ENCODE measurements around the gene ARPC1B. TPM values are rescaled to one million over a fixed set of nuclear protein-coding genes. Genes with fewer than 3 reads are reported as not detected.

ARPC1B gene
- total and polyA plus RNA-seq, 9 of the 15 experiments (the other 6 are each of a cell fraction or from before 2014, with no cell fraction given) = 6.7 to 357 (median 211) TPM

DNA sequence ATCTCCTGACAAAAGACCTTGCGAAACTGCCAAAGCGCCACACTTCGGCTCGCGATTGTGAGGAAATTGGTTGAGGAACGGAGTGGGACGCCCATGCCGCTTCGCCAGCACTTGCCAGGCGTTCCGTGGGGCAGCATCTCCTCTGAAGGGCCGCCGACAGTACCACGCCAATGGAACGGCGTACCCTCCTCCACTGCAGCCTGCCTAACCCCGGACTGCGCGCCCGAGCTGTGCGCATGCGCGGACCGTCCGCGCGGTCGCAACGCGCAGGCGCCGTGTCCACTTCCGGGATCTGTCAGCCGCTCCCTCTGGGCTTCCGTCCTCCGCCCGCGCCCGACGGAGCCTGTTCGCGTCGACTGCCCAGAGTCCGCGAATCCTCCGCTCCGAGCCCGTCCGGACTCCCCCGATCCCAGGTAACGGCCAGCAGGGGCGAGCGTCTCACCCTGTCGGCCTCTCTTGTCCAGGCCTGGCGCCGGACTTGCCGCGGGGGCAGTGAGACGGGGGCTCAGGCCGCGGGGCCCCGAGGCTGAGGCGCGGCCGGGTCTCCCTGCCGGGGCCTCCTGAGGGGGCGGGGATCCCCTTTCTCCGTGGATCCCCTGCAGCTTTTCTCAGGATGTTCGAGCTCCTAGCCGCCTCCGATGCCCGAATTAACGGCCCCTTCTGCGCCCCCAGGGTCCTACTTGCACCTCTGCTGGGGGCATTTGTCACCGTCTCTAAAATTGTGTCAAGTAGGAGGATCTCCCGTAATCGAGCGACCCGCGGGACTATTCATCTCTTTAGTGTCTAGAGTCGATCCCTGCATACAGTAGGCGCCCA lies 48.7 kb upstream of the ARPC1B start, which contains the start of gene ARPC1A (continued):
- TF ChIP-seq, protein P1, sequence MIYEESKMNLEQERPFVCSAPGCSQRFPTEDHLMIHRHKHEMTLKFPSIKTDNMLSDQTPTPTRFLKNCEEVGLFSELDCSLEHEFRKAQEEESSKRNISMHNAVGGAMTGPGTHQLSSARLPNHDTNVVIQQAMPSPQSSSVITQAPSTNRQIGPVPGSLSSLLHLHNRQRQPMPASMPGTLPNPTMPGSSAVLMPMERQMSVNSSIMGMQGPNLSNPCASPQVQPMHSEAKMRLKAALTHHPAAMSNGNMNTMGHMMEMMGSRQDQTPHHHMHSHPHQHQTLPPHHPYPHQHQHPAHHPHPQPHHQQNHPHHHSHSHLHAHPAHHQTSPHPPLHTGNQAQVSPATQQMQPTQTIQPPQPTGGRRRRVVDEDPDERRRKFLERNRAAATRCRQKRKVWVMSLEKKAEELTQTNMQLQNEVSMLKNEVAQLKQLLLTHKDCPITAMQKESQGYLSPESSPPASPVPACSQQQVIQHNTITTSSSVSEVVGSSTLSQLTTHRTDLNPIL (CRISPR knock-in tag; IDR thresholded peaks at IDR 0.05) = no peak
- TF ChIP-seq STAT5A (IDR thresholded peaks at IDR 0.05; ENCODE audit: borderline replicate concordance, low read length) (peak; percentile 14; the same call in 1 of the 2 replicates), ZNF3 (CRISPR knock-in tag; IDR thresholded peaks at IDR 0.05) (no peak), NCOA1 (IDR thresholded peaks at IDR 0.05; ENCODE audit: low read depth) (no peak), SRF (CRISPR knock-in tag; IDR thresholded peaks at IDR 0.05) (no peak), ZNF124 (CRISPR knock-in tag; IDR thresholded peaks at IDR 0.05) (no peak), ZFP36 (IDR thresholded peaks at IDR 0.05; ENCODE audit: low read depth, low read length, partially characterized antibody) (peak; percentile 28), GTF2F1 (IDR thresholded peaks at IDR 0.05; ENCODE audit: low read depth, low read length) (peak; percentile 44; the same call in 1 of the 2 replicates), ZNF146 (CRISPR knock-in tag; IDR thresholded peaks at IDR 0.05; ENCODE audit: unreplicated experiment) (no peak), ZBTB8A (IDR thresholded peaks at IDR 0.05; ENCODE audit: partially characterized antibody) (no peak), FUS (optimal IDR thresholded peaks at IDR 0.05; ENCODE audit: low read depth, low read length) (no peak), ZNF408 (CRISPR knock-in tag; IDR thresholded peaks at IDR 0.05; ENCODE audit: low read depth) (no peak)
- TF ChIP-seq, protein P2, sequence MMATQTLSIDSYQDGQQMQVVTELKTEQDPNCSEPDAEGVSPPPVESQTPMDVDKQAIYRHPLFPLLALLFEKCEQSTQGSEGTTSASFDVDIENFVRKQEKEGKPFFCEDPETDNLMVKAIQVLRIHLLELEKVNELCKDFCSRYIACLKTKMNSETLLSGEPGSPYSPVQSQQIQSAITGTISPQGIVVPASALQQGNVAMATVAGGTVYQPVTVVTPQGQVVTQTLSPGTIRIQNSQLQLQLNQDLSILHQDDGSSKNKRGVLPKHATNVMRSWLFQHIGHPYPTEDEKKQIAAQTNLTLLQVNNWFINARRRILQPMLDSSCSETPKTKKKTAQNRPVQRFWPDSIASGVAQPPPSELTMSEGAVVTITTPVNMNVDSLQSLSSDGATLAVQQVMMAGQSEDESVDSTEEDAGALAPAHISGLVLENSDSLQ (IDR thresholded peaks at IDR 0.05) = peak; percentile 76
- TF ChIP-seq, protein P3, sequence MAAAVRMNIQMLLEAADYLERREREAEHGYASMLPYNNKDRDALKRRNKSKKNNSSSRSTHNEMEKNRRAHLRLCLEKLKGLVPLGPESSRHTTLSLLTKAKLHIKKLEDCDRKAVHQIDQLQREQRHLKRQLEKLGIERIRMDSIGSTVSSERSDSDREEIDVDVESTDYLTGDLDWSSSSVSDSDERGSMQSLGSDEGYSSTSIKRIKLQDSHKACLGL (CRISPR knock-in tag; IDR thresholded peaks at IDR 0.05; ENCODE audit: borderline replicate concordance, poor library complexity, severe bottlenecking) = no peak
- TF ChIP-seq, protein P4, sequence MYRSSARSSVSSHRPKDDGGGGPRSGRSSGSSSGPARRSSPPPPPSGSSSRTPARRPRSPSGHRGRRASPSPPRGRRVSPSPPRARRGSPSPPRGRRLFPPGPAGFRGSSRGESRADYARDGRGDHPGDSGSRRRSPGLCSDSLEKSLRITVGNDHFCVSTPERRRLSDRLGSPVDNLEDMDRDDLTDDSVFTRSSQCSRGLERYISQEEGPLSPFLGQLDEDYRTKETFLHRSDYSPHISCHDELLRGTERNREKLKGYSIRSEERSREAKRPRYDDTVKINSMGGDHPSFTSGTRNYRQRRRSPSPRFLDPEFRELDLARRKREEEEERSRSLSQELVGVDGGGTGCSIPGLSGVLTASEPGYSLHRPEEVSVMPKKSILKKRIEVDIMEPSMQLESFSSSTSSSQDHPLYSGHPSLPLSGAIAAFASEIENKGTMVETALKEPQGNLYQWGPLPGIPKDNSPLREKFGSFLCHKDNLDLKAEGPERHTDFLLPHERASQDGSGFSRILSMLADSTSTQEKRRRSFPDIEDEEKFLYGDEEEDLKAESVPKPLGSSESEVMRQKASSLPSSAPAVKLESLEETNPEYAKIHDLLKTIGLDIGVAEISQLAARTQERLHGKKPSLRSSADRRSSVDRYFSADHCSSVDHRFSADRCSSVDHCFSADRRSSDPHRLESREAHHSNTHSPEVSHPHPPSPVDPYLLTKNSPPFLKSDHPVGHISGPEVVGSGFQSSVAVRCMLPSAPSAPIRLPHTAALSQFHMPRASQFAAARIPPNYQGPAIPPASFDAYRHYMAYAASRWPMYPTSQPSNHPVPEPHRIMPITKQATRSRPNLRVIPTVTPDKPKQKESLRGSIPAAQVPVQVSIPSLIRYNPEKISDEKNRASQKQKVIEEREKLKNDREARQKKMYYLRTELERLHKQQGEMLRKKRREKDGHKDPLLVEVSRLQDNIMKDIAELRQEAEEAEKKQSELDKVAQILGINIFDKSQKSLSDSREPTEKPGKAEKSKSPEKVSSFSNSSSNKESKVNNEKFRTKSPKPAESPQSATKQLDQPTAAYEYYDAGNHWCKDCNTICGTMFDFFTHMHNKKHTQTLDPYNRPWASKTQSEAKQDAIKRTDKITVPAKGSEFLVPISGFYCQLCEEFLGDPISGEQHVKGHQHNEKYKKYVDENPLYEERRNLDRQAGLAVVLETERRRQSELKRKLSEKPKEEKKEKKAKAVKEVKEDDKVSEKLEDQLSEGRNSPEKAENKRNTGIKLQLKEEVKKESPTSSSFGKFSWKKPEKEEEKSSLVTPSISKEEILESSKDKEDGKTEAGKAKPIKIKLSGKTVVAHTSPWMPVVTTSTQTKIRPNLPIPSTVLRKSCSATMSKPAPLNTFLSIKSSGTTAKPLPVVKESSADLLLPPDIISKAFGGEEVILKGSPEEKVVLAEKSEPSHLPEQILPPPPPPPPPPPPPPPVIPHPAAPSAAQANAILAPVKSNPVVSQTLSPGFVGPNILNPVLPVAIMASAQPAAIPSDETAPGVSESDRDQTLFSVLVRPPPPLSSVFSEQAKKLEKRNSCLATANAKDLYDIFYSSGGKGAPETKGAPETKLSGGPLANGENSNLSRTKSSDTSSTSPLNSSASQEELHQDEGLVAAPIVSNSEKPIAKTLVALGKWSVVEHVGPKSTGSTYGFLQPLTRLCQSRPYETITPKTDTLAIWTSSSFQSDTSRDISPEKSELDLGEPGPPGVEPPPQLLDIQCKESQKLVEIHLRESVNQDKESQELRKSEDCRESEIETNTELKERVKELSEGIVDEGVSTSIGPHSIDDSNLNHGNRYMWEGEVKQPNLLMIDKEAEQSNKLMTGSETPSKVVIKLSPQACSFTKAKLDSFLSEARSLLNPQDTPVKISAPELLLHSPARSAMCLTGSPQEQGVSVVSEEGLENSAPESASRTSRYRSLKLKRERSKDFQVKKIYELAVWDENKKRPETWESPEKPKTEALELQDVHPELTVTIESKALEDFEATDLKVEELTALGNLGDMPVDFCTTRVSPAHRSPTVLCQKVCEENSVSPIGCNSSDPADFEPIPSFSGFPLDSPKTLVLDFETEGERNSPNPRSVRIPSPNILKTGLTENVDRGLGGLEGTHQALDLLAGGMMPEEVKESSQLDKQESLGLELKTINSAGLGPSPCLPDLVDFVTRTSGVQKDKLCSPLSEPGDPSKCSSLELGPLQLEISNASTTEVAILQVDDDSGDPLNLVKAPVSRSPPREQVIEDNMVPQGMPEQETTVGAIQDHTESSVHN (IDR thresholded peaks at IDR 0.05; ENCODE audit: borderline replicate concordance in 1 of 2, low read depth in 1 of 2) = no peak

All from K562 (cell line).